ENCODE measurements around the gene LAGE3.
A peak's percentile ranks its signal among the peaks of the same experiment; 100 is the strongest.

LAGE3 gene

GRCh38 chrX:154476821-154477220 is 2.3 kb downstream of the LAGE3 start:
- no peak for DNase-seq (ENCODE audit: low spot score)

GRCh38 chrX:154473683-154474082 is 5.4 kb downstream of the LAGE3 start:
- DNase-seq (ENCODE audit: low spot score) = no peak

DNA sequence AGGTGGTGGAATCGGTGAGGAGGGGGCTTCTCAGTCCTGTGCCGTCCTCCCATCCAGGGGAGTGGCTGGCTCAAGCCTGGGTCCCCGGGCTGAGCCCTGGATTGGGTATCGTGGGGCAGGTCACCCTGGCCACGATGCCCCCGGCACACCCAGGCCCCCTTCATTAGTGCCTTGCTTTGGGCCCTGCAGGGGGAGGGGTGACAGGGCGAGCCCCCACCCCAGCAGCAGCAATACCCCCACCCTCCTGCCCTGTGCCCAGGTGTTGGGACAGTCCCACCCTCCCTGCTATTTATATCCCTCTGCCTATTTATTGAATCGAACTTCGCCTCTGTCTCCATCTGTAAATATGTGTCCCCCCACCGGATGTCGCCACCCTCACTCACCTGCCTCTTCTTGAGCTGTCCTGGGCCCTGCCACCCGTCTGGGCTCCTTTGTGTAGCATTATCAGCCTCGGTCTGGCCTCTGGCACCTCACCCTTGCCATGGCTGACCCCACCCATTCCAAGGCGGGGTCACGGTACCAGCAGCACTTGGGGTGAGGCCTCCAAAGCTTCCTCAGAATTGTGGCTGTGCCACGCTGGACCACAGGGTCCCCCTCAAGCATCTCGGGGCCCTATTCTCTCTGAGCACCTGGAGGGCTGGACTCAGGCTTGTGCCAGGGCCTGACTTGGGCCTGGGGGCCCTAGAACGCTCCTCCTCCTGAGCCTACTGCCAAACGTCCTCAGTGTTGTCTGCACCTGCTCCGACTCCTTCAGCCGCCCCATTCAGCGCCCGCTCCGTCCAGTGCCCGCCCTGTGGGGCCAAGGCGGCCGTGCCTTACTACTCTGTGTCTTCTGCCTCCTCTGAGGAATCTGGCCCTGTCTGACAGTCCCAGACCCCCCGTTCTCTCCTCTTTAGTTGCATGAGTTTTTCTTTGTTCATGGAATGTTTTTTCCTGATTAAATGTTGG is 6.1 kb downstream of the LAGE3 start:
- DNase-seq (ENCODE audit: low spot score) = no peak

DNA sequence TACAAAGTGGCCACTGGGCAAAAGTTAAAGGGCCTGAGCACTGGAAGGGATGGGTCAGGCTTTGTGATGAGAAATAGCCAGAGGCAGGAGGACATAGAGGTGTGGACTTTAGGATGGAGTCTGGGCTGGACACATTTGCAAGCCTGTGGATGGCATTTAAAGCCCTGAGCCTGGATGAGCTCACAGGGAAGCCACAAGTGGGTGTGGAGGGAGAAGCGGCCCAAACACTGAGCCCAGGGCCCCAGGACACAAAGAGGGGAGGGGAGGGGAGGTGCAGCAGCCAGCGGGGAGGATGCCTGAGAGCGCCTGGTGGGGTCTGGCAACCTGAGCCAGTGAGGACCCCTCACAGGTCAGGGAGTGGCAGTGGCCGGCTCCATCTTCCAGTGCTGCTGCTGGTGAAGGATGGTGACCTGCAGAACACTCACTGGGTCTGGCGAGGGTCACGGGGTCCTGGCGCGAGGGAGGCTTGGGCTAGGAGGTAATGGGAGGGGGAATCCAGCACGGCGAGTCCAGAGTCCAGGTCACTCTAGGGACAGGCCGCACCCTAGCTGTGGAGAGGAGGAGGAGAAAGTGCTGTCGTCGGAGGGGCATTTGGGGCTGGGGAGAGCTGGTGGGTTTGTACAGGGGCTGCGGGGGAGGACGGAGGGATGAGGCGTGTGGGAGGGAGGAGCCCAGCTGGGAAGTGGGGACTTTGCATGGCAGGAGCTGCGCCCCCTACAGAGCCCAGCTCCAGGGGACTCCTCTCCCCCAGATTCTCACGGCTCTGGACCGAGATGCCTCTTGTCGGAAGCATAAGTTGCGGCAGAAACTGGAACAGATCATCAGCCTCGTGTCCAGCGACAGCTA is 7.0 kb downstream of the LAGE3 start:
- DNase-seq (ENCODE audit: low spot score) = no peak

- DNase-seq (ENCODE audit: low spot score) = no peak
Measured at GRCh38 chrX:154470914-154471568, 8.0 kb downstream of the LAGE3 start.

GRCh38 chrX:154470434-154470833 is 8.6 kb downstream of the LAGE3 start:
- no peak for DNase-seq (ENCODE audit: low spot score)

DNA sequence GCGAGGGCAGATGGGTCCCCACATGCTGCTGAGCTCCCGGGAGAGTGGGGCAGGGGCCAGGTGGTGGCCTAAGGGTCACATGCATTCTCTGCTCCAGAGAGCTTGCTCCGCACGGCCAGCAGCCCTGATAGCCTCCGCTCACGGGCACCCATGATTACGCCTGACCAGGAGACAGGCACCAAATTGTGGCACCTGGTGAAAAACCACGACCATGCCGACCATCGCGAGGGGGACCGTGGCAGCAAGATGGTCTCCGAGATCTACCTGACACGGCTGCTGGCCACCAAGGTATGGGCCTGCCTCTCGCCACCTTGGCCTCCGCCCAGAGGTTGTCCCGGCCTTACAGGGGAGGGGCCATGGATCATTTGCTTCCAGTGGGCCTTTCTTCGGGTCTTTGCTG is 9.2 kb downstream of the LAGE3 start:
- no peak for DNase-seq (ENCODE audit: low spot score)

- no peak for DNase-seq (ENCODE audit: low spot score)
Measured at GRCh38 chrX:154469114-154469513, 10.0 kb downstream of the LAGE3 start.

GRCh38 chrX:154468217-154468616 is 10.9 kb downstream of the LAGE3 start:
- DNase-seq (ENCODE audit: low spot score) = no peak

GRCh38 chrX:154467556-154467955 is 11.5 kb downstream of the LAGE3 start:
- no peak for DNase-seq (ENCODE audit: low spot score)

DNA sequence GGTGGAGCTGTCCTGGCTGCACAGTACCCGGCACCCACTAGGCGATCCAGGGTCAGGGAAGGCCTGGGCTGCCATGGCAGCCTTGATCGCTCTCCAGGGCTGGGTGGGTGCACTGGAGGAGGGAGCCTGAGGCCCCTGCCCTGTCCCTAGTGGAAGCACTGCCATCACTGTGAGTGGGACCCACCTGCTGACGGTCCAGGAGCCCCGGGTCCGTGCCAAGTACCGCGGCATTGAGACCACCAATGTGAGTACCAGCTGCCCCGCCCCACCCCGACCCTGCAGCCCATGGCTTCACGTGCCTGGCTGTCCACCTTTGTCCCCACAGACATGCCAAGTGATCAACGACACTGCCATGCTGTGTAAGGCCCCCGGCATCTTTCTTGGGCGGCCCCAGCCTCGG is 12.2 kb downstream of the LAGE3 start:
- no peak for DNase-seq (ENCODE audit: low spot score)

DNA sequence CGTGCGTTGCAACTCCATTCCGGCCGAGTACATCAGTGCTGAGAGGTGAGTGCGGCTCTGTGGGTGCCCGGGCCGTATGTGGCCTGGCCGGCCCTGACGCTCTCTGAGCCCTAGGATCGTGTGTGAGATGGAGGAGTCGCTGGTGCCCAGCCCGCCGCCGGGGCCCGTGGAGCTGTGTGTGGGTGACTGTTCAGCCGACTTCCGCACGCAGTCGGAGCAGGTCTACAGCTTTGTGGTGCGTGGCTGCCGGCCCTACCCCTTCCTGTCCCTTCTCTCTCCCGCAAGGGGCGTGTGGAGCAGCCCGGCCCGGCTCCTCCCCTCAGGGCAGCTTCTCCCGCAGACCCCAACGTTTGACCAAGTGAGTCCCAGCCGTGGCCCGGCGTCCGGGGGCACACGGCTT is 13.0 kb downstream of the LAGE3 start:
- DNase-seq (ENCODE audit: low spot score) = no peak

DNA sequence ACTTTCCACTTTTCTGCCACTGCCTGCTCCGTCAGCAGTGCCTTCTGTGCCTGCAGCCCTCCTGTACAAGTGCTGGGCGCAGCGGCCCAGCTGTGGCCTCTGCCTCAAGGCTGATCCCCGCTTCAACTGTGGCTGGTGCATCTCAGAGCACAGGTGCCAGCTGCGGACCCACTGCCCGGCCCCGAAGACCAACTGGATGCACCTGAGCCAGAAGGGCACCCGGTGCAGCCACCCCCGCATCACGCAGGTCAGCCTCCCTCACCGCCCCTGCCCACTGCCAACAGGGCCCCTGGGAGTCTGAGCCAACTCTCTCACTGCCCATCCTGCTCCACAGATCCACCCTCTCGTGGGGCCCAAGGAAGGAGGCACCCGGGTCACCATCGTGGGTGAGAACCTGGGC is 13.5 kb downstream of the LAGE3 start:
- no peak for DNase-seq (ENCODE audit: low spot score)

GRCh38 chrX:154464806-154465365 is 14.2 kb downstream of the LAGE3 start:
- no peak for DNase-seq (ENCODE audit: low spot score)

DNA sequence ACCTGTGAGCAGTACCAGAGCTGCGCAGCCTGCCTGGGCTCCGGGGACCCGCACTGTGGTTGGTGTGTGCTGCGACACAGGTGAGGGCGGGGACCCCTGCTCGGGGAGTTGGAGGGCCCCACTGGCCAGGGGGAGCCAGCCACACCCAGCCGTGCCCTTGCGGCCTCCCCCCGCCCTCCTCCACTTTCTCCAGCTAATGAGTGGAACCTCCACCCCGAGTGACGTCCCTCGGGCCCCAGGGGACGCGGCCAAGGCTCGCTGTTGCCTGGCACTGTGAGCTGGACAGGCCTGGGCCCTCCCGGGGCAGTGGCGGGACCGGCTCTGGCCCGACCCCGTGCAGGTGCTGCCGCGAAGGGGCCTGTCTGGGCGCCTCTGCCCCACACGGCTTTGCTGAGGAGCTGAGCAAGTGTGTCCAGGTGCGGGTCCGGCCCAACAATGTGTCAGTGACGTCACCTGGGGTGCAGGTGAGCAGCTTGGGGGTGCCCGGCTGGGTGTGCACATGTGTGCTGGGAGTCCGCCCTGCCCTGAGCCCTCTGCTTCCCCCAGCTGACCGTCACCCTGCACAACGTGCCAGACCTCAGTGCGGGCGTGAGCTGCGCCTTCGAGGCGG is 15.4 kb downstream of the LAGE3 start:
- DNase-seq (ENCODE audit: low spot score) = no peak

GRCh38 chrX:154462396-154462795 is 16.7 kb downstream of the LAGE3 start:
- DNase-seq (ENCODE audit: low spot score) = no peak

DNA sequence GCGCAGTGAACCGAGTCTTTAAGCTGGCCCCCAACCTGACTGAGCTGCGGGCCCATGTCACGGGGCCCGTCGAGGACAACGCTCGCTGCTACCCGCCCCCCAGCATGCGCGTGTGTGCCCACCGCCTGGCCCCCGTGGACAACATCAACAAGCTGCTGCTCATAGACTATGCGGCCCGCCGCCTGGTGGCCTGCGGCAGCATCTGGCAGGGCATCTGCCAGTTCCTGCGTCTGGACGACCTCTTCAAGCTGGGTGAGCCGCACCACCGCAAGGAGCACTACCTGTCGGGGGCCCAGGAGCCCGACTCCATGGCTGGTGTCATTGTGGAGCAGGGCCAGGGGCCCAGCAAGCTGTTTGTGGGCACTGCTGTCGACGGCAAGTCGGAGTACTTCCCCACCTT is 18.8 kb downstream of the LAGE3 start:
- DNase-seq (ENCODE audit: low spot score) = no peak

DNA sequence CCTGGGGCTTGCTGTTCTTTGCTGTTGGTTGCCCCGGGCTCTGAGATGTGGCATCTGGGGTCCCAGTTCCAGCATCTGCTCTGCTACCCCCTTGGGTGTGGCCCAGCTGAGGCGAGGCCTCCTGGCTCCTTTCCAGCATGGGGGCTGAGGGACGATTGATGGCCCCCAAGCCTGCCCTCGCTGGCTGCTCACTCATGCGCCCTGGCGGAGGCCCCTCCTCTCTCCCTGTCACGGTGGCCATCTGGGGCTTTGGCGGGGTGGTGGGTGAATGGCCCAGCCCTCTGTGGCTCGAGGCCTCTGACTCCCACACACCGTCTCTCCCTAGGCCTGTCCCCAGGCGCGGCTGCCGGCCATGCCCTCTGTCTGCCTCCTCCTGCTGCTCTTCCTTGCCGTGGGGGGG is 19.2 kb downstream of the LAGE3 start:
- DNase-seq (ENCODE audit: low spot score) = no peak

DNA sequence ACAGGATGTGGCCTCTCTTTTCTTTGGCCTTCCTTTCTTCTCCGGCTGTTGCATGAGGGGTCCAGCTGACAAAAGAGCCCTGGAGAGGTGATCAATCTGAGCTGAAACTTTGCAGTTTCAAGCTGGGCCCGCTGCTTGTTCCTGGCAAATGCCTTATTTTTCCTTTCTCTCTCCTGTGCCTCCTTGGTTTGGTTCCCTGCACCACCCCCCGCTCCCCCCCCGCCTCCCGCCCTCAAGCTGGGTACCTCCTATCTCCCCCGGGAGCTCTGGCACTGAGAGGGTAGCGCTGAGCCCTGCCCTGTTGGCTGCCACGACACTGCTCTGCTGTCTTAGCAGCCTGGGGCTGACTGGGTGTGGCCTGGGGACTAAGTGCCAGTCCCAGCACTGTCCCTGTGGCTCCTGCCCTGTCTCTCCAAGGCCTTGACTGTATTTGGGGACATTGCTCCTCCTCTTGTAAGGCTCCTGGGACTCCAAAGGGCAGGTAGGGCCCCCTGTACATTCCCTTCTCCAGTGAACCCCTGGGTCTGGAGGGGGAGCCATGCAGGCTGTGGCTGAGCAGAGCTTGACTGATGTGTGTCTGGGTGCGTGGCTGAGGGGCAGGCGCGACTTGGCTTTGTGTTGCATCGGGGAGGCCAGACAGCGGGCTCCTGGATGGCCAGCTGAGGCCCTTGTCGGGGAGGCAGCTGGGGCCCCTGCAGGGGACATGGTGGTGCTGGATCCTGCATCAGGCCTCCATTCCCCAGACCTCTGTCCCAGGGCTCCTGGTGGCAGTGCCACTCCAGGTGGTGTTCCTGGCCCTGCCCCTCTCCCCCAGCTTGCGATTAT is 19.9 kb downstream of the LAGE3 start:
- no peak for DNase-seq (ENCODE audit: low spot score)

GRCh38 chrX:154458116-154458953 is 20.7 kb downstream of the LAGE3 start, which contains the start of gene PLXNA3:
PLXNA3 (plus strand) TSS chrX:154458281; CDS start chrX:154460184, 1,903 bp downstream.
- DNase-seq (ENCODE audit: low spot score) = peak; percentile 78
